GM12875 (cell line): Measurements from ENCODE around the gene SLC6A13.

ENCODE experiments used
- H3K4me3 ChIP-seq: one replicate; pipeline ENCODE4 v1.5.1; 2011; ENCODE audit warnings: low read depth, low read length, control low read depth
- TF ChIP-seq, protein P1 (sequence below): IDR thresholded peaks from 2 replicates; pipeline ENCODE4 v1.5.1; 2011; ENCODE audit warnings: low read depth, mild to moderate bottlenecking, control low read depth, inconsistent platforms, low read length, moderate library complexity, borderline replicate concordance; ENCODE audit not compliant: insufficient read depth

The SLC6A13 gene

GRCh38 chr12:272942-273341, 10.3 kb upstream of the SLC6A13 start:
- no peak overlapping the region for H3K4me3 ChIP-seq
- TF ChIP-seq, protein P1, sequence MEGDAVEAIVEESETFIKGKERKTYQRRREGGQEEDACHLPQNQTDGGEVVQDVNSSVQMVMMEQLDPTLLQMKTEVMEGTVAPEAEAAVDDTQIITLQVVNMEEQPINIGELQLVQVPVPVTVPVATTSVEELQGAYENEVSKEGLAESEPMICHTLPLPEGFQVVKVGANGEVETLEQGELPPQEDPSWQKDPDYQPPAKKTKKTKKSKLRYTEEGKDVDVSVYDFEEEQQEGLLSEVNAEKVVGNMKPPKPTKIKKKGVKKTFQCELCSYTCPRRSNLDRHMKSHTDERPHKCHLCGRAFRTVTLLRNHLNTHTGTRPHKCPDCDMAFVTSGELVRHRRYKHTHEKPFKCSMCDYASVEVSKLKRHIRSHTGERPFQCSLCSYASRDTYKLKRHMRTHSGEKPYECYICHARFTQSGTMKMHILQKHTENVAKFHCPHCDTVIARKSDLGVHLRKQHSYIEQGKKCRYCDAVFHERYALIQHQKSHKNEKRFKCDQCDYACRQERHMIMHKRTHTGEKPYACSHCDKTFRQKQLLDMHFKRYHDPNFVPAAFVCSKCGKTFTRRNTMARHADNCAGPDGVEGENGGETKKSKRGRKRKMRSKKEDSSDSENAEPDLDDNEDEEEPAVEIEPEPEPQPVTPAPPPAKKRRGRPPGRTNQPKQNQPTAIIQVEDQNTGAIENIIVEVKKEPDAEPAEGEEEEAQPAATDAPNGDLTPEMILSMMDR, result no peak

GRCh38 chr12:271161-271560, 8.5 kb upstream of the SLC6A13 start:
- TF ChIP-seq, protein P1, result no peak
- no peak overlapping the region for H3K4me3 ChIP-seq

DNA sequence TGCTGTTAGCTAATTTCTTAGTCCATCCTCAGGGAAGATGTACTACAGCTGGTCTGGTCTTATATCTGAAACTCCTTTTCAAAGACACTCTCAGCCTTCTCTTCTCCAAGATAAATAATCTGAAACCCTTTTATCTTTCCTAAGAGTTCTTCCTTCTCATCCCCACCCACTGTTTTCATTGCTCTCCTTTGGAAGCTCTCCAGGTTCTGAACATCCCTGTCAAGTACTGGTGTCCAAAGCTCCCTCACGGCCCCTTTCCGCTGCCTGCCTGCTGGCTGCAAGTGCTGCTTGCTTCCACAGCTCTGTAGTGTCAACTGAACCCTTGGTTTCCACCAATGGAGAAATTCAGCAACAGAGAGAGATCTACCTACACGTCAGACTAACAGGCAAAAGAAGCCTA, 6.6 kb upstream of the SLC6A13 start:
- TF ChIP-seq, protein P1, result no peak
- H3K4me3 ChIP-seq, result no peak overlapping the region

GRCh38 chr12:268483-268840, 5.8 kb upstream of the SLC6A13 start:
- TF ChIP-seq, protein P1, result no peak
- no peak overlapping the region for H3K4me3 ChIP-seq

GRCh38 chr12:267581-268482, 5.2 kb upstream of the SLC6A13 start:
- no peak overlapping the region for H3K4me3 ChIP-seq
- TF ChIP-seq, protein P1, result no peak

- no peak overlapping the region for H3K4me3 ChIP-seq
- TF ChIP-seq, protein P1, result no peak
Measured at GRCh38 chr12:265096-265495, 2.5 kb upstream of the SLC6A13 start.

DNA sequence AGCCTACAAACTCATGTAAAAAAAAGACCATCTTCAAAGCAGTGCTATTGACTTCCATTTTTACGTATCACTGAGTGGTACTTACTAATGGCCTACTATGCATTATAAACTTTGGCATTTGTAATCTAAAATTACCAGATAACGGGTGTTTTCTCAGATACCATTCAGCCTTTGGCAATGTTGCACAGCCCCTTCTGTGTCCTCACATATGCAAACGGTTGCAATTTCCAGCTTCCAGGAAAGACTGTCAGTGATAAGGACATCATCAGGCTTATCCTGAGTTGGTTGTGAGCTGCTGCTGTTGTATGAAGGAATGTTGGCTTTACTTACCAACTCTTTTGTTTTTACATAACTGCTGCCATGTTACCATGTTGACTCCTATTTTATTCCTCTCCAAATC, 1.6 kb upstream of the SLC6A13 start:
- TF ChIP-seq, protein P1, result no peak
- no peak overlapping the region for H3K4me3 ChIP-seq
